PC-9 (cell line): ENCODE results near the gene KCNH3. TPM values are rescaled to one million over a fixed set of nuclear protein-coding genes. Genes with fewer than 3 reads are reported as not detected.

ENCODE experiments used
- BruUV-seq: library from RNA; stranded (reverse); fragments of 400-500 nt; replicated peaks from 2 replicates; lab custom pipeline; 2021; lab: Mats Ljungman, UMichigan
- CTCF ChIA-PET: fragments of 300-600 bp; sonication (Branson Sonifier 250); formaldehyde crosslinking; loops from one replicate; lab custom pipeline; 2022; ENCODE audit warnings: antibody characterized with exemption; lab: Charles Lee
- POLR2A ChIA-PET: fragments of 300-600 bp; sonication (Branson Sonifier 250); formaldehyde crosslinking; loops from one replicate; lab custom pipeline; 2022; ENCODE audit warnings: antibody characterized with exemption; ENCODE audit not compliant: unreplicated experiment; lab: Charles Lee
- DNase-seq, 2 experiments: peaks; one replicate each; pipeline versions ENCODE4 v3.0.0 to v3.0.0-alpha.2; 2015 to 2022; ENCODE audit warnings: mixed read lengths in 1 of 2
- H2AFZ ChIP-seq: fragments of 200-600 bp; sonication (generic); 2 replicates; pipeline ENCODE4 v1.8.1; 2017; ENCODE audit warnings: antibody characterized with exemption
- H3F3A ChIP-seq: fragments of 200-600 bp; sonication (generic); 2 replicates; pipeline ENCODE4 v1.8.1; 2017; ENCODE audit warnings: antibody characterized with exemption, mild to moderate bottlenecking, low read depth; ENCODE audit not compliant: insufficient read depth
- H3K27ac ChIP-seq: fragments of 200-600 bp; sonication (generic); 2 replicates; pipeline ENCODE4 v1.6.1; 2016; ENCODE audit warnings: mixed run types
- H3K27me3 ChIP-seq: fragments of 200-600 bp; sonication (generic); 2 replicates; pipeline ENCODE4 v1.6.1; 2016; ENCODE audit warnings: low read depth, mixed run types; ENCODE audit not compliant: insufficient read depth
- H3K36me3 ChIP-seq: fragments of 200-600 bp; sonication (generic); 2 replicates; pipeline ENCODE4 v1.6.1; 2016; ENCODE audit warnings: low read depth, mixed run types
- H3K4me1 ChIP-seq: fragments of 200-600 bp; sonication (generic); replicated peaks from 2 replicates; pipeline ENCODE4 v1.6.1; 2016; ENCODE audit warnings: mixed run types; ENCODE audit not compliant: insufficient read depth
- H3K4me2 ChIP-seq: fragments of 200-600 bp; sonication (generic); 2 replicates; pipeline ENCODE4 v1.6.1; 2017; ENCODE audit warnings: mixed run types
- H3K4me3 ChIP-seq: fragments of 200-600 bp; sonication (generic); 2 replicates; pipeline ENCODE4 v1.6.1; 2016; ENCODE audit warnings: mixed run types
- H3K79me2 ChIP-seq: fragments of 200-600 bp; sonication (generic); 2 replicates; pipeline ENCODE4 v1.6.1; 2017; ENCODE audit warnings: low read depth, mixed run types
- H3K9me2 ChIP-seq: fragments of 200-600 bp; sonication (generic); 2 replicates; pipeline ENCODE4 v1.8.1; 2017; ENCODE audit warnings: mild to moderate bottlenecking; ENCODE audit not compliant: insufficient read depth
- H3K9me3 ChIP-seq: fragments of 200-600 bp; sonication (generic); 2 replicates; pipeline ENCODE4 v1.8.1; 2016; ENCODE audit warnings: low read depth; ENCODE audit not compliant: insufficient read depth
- H4K20me1 ChIP-seq: fragments of 200-600 bp; sonication (generic); 2 replicates; pipeline ENCODE4 v1.8.1; 2017; ENCODE audit not compliant: insufficient read depth
- CTCF ChIP-seq: fragments of 200-600 bp; sonication (generic); conservative IDR thresholded peaks from 2 replicates; pipeline ENCODE4 v1.6.1; 2017; ENCODE audit warnings: mixed run types, antibody characterized with exemption, mild to moderate bottlenecking, moderate library complexity
- EZH2 ChIP-seq: fragments of 200-600 bp; sonication (generic); IDR thresholded peaks from 2 replicates; pipeline ENCODE4 v1.8.0; 2017; ENCODE audit warnings: antibody characterized with exemption, low read depth
- intact Hi-C: fragments of 100-400 bp; cut with micrococcal nuclease; formaldehyde crosslinking; loops from one replicate; pipeline ENCODE4 v1.10.0; 2022; ENCODE audit not compliant: unreplicated experiment
- total RNA-seq: library from RNA; stranded (reverse); gene quantifications from 2 replicates; pipeline ENCODE4 v1.2.3, GENCODE V29; 2021

Gene KCNH3
- total RNA-seq, 1 experiment from 2014 or later, result not detected

DNA sequence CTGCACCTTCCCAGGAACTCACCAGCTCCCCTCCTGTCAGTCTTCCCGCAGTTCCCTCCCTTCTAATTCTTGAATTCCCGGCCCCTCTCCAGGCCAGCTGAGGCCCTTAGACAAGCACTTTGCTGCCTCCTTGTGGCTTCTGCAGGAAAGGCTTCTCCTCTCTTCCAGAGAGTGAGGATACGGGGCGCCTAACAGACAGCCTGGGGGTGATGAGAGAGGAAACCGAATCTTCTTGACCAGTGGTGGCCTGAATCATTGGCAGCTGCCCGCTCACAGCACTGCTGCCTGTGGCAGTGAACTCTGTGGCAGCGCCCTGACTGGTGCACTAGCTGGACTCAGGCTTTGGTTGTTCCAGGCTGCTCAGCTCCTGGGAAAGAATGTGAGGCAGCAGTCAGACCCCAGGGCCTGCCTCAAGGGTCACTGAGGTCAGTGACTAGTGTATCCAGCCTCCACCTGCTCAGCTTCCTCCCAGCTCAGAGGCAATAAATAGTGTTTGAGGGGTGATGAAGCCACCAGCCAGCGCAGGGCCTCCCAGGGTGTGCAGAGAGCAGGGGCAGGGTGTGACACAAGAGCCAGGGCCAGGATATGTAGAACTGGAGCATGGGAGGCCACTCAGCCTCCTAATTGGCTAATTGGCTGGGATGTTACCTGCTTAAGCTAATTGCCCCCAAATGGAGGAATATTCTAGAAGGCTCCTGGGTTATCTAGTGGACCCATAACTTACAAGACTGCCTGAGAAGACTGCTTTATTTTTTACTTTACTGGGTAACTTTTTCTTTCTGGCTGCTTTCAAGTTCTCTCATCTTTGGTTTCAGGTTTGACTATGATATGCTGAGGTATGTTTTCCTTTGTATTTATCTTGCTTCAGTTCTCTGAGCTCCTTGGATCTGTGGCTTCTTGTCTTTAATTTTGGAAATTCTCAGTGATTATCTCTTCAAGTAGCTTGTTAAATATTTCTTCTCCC, 42.0 kb downstream of the KCNH3 start:
- Histone ChIP-seq H2AFZ (no peak overlapping the region), H3K4me3 (no peak overlapping the region), H3K79me2 (0 out of 2 replicates have a peak, but pooled peaks cover 4% of the 10 kb centered on the region), H3K27me3 (no peaks in the 10 kb centered on the region), H3K4me2 (no peak overlapping the region), H3K9me2 (no peaks in the 10 kb centered on the region), H3K4me1 (no peaks in the 10 kb centered on the region), H4K20me1 (peaks cover 8% of the 10 kb centered on the region; the same call in 1 of the 2 replicates), H3K36me3 (no peaks in the 10 kb centered on the region), H3K9me3 (no peaks in the 10 kb centered on the region), H3K27ac (no peak overlapping the region), H3F3A (peaks cover 5% of the 10 kb centered on the region; the same call in 1 of the 2 replicates)
- peak; percentile 65 to 66 for DNase-seq
- intact Hi-C loops, result loop anchor here (1.0 kb wide), 1 partner anchor 223 kb away; no protein-coding TSS in a partner anchor
- no TSS peak for BruUV-seq
- POLR2A ChIA-PET, result interaction anchor here (0.5 kb wide), 1 partner anchor 263 kb away, joined by 4 read pairs; no protein-coding TSS in a partner anchor
- TF ChIP-seq CTCF, result peak; percentile 83
- TF ChIP-seq EZH2, result no peak
- CTCF ChIA-PET, result interaction anchor here (0.6 to 3.4 kb wide), 6 partner anchors 25 to 281 kb away, joined by 3 to 29 read pairs (median 4); no protein-coding TSS in a partner anchor

DNA sequence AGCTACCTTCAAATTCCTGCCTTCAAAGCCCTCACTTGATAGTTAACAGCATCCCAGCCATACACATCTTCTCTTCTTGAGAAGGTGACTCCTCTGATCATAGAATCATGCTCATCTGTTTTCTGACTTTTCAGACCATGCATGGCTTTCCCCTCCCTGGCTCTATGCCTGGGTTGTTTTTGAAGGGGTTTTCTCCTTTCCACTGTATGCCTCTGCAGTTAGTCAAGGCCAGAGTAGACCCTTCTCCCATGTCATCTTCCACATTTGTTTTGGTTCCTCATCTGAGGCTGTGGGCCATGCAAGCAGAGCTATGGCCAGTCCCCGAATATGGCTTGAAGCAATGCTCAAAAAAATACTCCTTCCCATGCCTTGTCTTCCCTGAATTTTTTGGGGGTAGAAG, 43.4 kb downstream of the KCNH3 start:
- Histone ChIP-seq H3K9me2 (no peaks in the 10 kb centered on the region), H3K4me1 (no peaks in the 10 kb centered on the region), H3K79me2 (0 out of 2 replicates have a peak, but pooled peaks cover 4% of the 10 kb centered on the region), H3K36me3 (no peaks in the 10 kb centered on the region), H3F3A (peaks cover 5% of the 10 kb centered on the region; the same call in 1 of the 2 replicates), H2AFZ (no peak overlapping the region), H3K9me3 (no peaks in the 10 kb centered on the region), H3K27ac (no peak overlapping the region), H3K4me2 (no peak overlapping the region), H3K4me3 (no peak overlapping the region), H3K27me3 (no peaks in the 10 kb centered on the region), H4K20me1 (peaks cover 8% of the 10 kb centered on the region; the same call in 1 of the 2 replicates)
- ChIA-PET CTCF (no interaction called here), POLR2A (no interaction called here)
- no peak for DNase-seq
- TF ChIP-seq EZH2, result no peak
- no peak for TF ChIP-seq CTCF
- intact Hi-C loops, result no loop called here
- no TSS peak for BruUV-seq

DNA sequence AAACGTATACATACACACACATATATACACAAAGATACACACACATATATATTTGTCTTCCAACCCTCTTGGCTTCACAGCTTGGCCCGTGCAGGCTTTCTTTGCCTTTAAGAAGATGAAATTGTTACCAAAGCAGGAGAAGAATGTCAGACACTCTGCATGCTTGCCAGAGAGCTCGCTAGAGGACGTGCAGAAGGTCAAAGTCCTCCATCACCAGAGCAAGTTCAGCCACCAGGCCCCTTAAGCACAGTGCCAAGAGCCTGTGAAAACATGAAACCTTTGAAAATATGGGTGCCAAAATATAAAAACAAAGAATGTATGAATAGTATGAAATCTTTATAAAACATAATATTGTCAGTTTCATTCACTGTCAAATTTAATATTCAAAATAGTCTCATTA, 44.0 kb downstream of the KCNH3 start:
- Histone ChIP-seq H3K9me3 (no peaks in the 10 kb centered on the region), H3K27me3 (no peaks in the 10 kb centered on the region), H2AFZ (no peak overlapping the region), H3K4me2 (no peak overlapping the region), H3K79me2 (0 out of 2 replicates have a peak, but pooled peaks cover 4% of the 10 kb centered on the region), H3K4me1 (no peaks in the 10 kb centered on the region), H3K27ac (no peak overlapping the region), H3K36me3 (no peaks in the 10 kb centered on the region), H3K9me2 (no peaks in the 10 kb centered on the region), H3F3A (peaks cover 5% of the 10 kb centered on the region; the same call in 1 of the 2 replicates), H3K4me3 (no peak overlapping the region), H4K20me1 (peaks cover 8% of the 10 kb centered on the region; the same call in 1 of the 2 replicates)
- CTCF ChIA-PET, result no interaction called here
- BruUV-seq, result no TSS peak
- TF ChIP-seq EZH2, result no peak
- no peak for TF ChIP-seq CTCF
- POLR2A ChIA-PET, result interaction anchor here (0.6 kb wide), 1 partner anchor 120 kb away, joined by 6 read pairs; no protein-coding TSS in a partner anchor
- no peak for DNase-seq
- intact Hi-C loops, result no loop called here
